Measurements from ENCODE around the gene ARF1. TPM values are rescaled to one million over a fixed set of nuclear protein-coding genes. Genes with fewer than 3 reads are reported as not detected.

Gene ARF1
- total RNA-seq = 96.2 TPM

DNA sequence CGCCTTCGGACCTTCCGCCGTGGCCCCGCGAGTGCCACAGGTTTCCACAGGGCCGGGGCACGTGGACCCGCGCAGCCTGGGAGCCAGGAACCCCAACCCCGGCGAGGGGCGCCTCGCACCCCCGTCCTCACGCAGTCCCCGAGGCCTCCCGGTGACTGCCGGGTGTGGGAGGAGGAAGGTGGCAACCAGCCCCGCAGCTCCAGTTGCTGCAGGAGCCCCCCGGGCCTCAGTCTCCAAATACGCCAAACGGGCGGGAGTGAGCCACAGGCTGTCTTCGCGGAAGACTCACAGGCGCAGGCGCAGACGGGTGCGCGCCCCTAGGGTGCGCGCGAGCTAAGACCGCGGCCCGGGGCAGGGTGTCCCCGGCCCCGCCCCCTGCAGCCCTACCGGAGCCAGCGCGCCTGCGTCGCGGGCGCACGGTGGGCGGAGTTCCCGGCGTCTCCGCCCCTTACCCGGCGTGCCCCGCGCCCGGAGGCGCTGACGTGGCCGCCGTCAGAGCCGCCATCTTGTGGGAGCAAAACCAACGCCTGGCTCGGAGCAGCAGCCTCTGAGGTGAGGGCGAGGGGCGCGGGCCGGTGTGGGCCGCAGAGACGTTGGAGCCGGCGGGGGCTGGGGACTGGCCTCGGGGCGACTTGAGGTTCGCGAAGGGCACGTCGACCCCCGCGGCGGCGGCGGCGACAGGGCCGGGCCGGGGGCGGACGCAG, at the start of gene ARF1:
Gene ARF1, plus strand, starts transcription at position 495 of the 704 bp plus-strand sequence. CDS start 14,407 bp downstream, outside the sequence.
- peak; percentile 89 for DNase-seq

DNA sequence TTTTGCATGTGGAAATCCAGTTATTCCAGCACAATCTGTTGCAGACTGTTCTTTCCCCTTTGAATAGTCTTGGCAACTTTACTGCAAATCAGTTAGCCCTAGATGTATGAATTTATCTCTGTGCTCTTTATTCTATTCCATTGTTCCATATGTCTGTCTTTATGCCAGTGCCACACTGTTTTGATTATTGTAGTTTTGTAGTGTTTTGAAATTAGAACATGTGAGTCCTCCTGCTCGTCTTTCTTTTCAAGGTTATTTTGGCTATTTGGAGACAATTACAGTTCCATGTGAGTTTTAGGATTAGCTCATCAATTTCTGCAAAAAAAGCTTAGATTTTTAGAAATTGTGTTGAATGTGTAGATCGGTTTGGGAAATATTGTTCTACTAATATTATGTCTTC, 49.1 kb upstream of the ARF1 start:
- no peak for DNase-seq

DNA sequence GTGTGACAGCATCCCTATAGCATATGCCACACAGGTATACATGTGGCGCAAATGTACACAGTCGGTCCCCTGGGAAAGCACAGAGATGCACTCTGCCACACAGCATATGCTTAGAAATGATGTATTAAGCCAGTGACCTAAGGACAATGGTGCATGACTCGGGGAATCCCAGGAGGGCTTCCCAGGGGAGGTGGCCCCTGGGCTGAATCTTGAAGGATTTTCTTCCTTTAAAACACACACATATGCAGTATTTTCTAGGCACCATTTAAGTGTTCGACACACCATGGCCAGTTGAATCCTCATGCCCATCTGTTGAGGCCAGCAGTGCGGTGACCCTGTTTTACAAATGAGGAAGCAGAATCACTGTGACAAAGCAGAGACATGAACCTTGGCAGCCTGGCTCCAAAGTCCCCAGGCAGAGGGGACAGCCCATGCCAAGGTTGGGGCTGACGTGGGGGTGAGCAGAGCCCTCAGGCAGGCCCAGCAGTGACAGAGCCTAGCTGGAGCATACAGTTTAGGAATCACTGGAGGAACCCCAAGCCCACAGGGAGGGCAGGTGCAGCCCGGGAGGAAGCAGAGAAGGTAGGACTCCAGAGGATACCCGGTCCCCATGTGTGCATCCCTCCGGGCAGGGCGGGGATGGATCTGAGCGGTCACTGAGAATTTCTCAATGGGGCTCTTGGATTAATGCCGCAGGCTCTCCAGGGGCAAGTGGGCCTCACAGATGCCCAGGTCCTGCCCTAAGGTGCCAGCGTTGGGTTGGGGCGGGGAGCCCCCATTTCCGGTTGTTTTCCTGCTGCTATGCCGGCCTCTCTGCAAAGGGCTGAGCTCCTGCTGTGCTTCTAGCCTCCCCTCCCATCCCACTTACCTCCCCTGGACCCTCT, 47.3 kb upstream of the ARF1 start:
- DNase-seq = no peak

DNA sequence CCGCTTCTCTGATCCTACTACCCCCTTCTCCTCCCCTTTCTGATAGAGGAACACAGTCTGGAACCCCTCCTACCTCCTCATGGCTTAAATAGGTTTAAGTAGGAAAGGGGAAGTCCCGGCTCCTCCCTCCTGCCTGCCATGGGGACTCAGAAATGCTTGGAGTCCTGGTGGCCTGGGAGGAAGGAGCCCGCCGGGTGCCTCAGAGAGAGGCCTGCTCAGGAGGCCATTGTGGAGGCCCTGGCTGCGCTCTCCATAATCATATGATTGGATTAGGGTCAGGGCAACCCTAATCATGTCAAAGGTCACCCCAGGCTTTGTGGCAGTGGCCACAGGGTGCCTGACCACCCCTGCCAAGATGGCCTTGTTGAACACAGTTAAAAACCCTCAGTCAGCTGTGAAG, 46.7 kb upstream of the ARF1 start:
- no peak for DNase-seq

GRCh38 chr1:228036701-228037231, 45.7 kb upstream of the ARF1 start:
- DNase-seq = no peak

GRCh38 chr1:228037401-228038386, 44.8 kb upstream of the ARF1 start:
- no peak for DNase-seq

GRCh38 chr1:228038387-228039005, 44.0 kb upstream of the ARF1 start:
- DNase-seq = no peak

- DNase-seq = no peak
Measured at GRCh38 chr1:228039006-228039903, 43.3 kb upstream of the ARF1 start.

DNA sequence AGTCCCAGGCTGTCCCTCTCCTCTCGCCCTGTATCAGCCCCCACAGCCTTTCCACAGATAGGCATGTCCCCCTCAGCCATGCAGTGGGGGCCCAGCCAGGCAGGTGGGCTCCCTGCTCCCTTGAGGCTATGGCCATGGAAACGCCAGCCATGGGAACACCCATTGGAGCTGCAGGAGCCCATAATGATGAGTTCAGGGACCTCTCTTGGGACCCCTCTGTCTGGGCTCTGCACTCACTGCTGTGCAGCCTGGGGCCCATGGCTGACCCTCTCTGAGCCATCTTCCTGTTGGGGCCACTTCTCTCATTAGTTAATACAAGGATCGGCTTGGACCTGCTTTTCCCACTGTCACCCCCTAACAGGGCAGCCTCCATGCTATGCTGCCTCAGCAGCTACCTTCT, 42.5 kb upstream of the ARF1 start:
- no peak for DNase-seq

DNA sequence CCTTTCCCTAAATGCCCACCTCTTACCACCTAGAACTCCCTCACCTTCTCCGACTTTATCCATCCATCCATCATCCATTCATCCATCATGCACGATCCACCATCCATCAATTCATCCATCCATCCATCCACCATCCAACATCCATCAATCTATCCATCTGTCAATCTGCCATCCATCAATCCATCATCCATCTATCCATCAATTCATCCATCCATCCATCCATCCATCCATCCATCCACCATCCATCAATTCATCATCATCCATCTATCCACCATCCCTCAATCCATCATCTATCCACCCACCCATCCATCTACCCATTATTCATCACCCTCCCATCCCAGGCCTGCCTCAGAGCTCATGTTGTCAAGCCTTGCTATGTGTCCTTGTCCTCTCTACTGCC, 41.2 kb upstream of the ARF1 start:
- DNase-seq = no peak

DNA sequence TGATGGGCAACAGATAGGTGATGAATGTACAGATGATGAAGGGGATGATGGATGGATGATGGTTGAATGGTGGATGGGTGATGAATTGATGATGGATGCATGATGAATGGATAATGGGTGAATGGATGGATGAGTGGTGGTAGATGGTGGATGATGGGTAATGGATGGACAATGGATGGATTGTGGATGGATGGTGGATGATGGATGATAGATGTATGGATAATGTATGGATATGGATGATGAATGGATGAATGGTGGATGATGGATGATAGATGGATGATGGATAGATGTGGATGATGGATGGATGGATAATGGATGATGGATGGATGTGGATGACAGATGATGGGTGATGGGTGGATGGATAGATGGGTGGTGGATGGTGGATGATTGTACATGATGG, 40.0 kb upstream of the ARF1 start:
- DNase-seq = no peak

DNA sequence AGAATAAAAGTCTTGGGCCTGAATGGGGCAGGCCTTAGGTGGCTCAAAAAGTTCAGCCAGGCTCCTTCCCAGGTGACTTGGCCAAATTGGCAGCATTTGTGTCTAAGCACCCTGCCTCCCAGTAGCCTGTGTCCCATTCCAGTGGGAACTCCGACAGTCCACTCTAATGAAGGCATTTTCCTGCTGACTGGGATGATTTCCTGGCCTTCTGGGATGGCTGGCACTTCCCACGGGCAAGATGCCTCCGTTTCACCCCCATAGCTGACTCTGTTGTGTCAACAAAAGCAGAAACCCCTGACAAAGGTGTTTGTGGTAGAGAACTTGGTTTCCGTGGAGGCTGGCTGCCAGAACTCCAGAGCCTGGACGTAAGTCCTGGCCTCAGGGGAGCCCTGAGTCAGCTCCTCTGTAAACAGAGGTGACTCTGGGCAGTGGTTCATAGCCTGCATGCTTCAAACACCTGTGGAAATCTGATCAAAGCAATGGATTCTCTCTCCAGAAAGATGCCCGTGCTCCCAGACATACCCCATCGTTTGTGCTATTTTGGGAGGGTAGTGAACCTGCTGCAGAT, 39.1 kb upstream of the ARF1 start:
- no peak for DNase-seq

GRCh38 chr1:228044961-228045360, 37.5 kb upstream of the ARF1 start:
- no peak for DNase-seq

DNA sequence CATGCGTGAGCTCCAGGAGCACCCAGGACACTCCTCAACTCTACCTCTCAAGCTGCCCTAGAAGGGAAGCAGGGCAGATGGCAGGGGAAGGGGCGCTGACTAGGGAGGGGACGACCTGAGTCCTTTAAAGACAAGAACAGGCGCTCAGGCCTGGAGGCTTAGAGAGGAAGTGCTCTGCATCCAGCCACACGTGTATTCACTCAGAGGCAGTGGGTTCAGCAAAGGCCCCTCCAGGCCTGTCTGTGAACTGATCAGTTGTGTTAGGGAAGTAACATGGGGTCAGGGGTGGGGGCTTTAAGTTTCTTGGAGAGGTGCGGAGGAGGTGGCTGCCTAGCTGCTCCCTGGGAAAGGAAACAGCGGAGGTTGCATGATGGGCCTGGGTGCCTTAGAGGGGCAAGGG, 37.1 kb upstream of the ARF1 start:
- no peak for DNase-seq

DNA sequence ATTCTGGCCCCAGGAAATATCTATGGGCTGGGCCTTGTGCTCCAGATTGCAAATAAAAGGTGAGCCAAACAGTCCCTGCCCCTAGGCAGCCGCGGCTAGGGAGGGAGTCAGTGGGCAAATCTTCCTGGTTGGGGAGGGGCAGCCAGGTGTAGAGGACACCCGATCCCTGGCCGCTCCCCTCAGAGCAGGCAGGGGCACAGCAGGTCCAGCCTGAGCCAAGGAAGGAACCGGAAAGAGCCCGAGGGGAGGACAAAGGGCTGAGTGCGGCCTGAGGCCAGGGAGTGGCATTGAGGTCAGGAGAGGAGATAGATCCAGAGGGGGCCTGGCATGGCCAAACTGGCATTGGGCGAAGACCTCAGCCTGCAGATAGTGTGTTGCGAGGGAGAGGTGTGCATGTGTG, 36.6 kb upstream of the ARF1 start:
- no peak for DNase-seq

GRCh38 chr1:228046421-228047182, 35.9 kb upstream of the ARF1 start:
- no peak for DNase-seq

- no peak for DNase-seq
Measured at GRCh38 chr1:228047183-228047466, 35.4 kb upstream of the ARF1 start.

- DNase-seq = no peak
Measured at GRCh38 chr1:228048120-228048519, 34.4 kb upstream of the ARF1 start.

- no peak for DNase-seq
Measured at GRCh38 chr1:228048659-228049298, 33.7 kb upstream of the ARF1 start.
